Kidney (tissue), 14 donors: Measurements from ENCODE around the gene HES1. TPM values are rescaled to one million over a fixed set of nuclear protein-coding genes. Genes with fewer than 3 reads are reported as not detected.

Source experiments
- DNase-seq, 5 donors: peaks; one replicate each; pipeline ENCODE4 v3.0.0-alpha.2; 2013 to 2020
- FAIRE-seq: peaks from 2 replicates; lab custom pipeline; 2012; peaks lifted over from hg19 to GRCh38; lab: Jason Lieb, UNC
- H3K27ac ChIP-seq, 2 donors: one replicate each; pipeline ENCODE4 v1.7.0; 2013; ENCODE audit warnings: low read depth in 2 of 2, low read length in 2 of 2, inconsistent platforms in 1 of 2
- H3K27me3 ChIP-seq: one replicate; pipeline ENCODE4 v1.7.1; 2013; ENCODE audit warnings: low read length, inconsistent platforms; ENCODE audit not compliant: control insufficient read depth, insufficient read depth
- H3K36me3 ChIP-seq, 3 donors: one replicate each; pipeline versions ENCODE4 v1.7.0 to v1.7.1; 2013; ENCODE audit warnings: low read length in 3 of 3, control low read depth in 1 of 3, inconsistent platforms in 1 of 3; ENCODE audit not compliant: insufficient read depth in 3 of 3, control insufficient read depth in 2 of 3
- H3K4me1 ChIP-seq, 3 donors: one replicate each; pipeline versions ENCODE4 v1.7.0 to v1.7.1; 2013; ENCODE audit warnings: low read length in 3 of 3, inconsistent platforms in 1 of 3, low read depth in 1 of 3; ENCODE audit not compliant: control insufficient read depth in 2 of 3, insufficient read depth in 2 of 3
- H3K4me3 ChIP-seq, 3 donors: one replicate each; pipeline versions ENCODE4 v1.7.0 to v1.8.1; 2013; ENCODE audit warnings: low read length in 3 of 3, control low read depth in 1 of 3, inconsistent platforms in 1 of 3
- H3K9ac ChIP-seq, 3 donors: one replicate each; pipeline versions ENCODE4 v1.7.0 to v1.7.1; 2013; ENCODE audit warnings: low read length in 3 of 3, control low read depth in 1 of 3, inconsistent platforms in 1 of 3
- H3K9me3 ChIP-seq, 3 donors: one replicate each; pipeline versions ENCODE4 v1.7.0 to v1.7.1; 2013; ENCODE audit warnings: low read length in 3 of 3, control low read depth in 1 of 3, inconsistent platforms in 1 of 3; ENCODE audit not compliant: control insufficient read depth in 2 of 3, insufficient read depth in 1 of 3
- CTCF ChIP-seq: IDR thresholded peaks from 3 replicates; pipeline ENCODE4 v1.5.1; 2012; ENCODE audit warnings: mild to moderate bottlenecking, moderate library complexity, borderline replicate concordance; ENCODE audit not compliant: insufficient read depth; ENCODE audit errors: extremely low read depth
- intact Hi-C: fragments of 100-400 bp; cut with DNase I; formaldehyde crosslinking; loops from one replicate; pipeline ENCODE4 v1.11.1; 2022
- polyA plus RNA-seq: library from polyadenylated mRNA; stranded (reverse); fragments of 350-450 nt; fragmentation: Illumina TruSeq; extraction: RNeasy Lipid Tissue Mini Kit (QIAGEN cat#74804); gene quantifications from one replicate; pipeline ENCODE4 v1.2.3, GENCODE V29; 2014; ENCODE audit warnings: low read depth, low replicate concordance; ENCODE audit not compliant: insufficient read depth
- total RNA-seq: library from RNA; stranded (reverse); fragmentation: NEBNext Ultra II Directional; extraction: Animal tissue kit (Norgen Biotek cat#: 25700); gene quantifications from one replicate; pipeline ENCODE4 v1.2.1, GENCODE V29; 2021
- donor health status: control.
- donor health status: control.
- donor health status: control.
- donor health status: control.
- donor health status: control.
- donor health status: DM: yes; HTN: yes; CAD: no.
- donor health status: Normal renal cell carcinoma (clear cell type).

Gene HES1
- total and polyA plus RNA-seq, 2 donors from 2014 or later, result 44.3 to 77.4 TPM

- Histone ChIP-seq H3K27me3 (no peaks in the 10 kb centered on the region), H3K9ac (no peak overlapping the region), H3K9me3 (no peaks in the 10 kb centered on the region), H3K4me1 (peaks cover 2 to 14% (median 3%) of the 10 kb centered on the region in 3 donors), H3K36me3 (no peaks in the 10 kb centered on the region), H3K4me3 (no peak overlapping the region), H3K27ac (no peak overlapping the region)
- TF ChIP-seq CTCF, result no peak
- DNase-seq (no peak), FAIRE-seq (no peak)
- intact Hi-C loops, result no loop called here
Measured at GRCh38 chr3:194111336-194111735, 24.6 kb upstream of the HES1 start.

GRCh38 chr3:194112120-194113106 is 23.5 kb upstream of the HES1 start:
- H3K27me3 ChIP-seq, result no peaks in the 10 kb centered on the region
- H3K4me3 ChIP-seq, result peak overlapping the region in 1 of 3 donors; percentile 20
- TF ChIP-seq CTCF, result no peak
- intact Hi-C loops, result no loop called here
- FAIRE-seq (peak; percentile 94), DNase-seq (peak in 4 of 5 donors; percentile 93 to 98 (median 96))
- H3K9ac ChIP-seq, result no peak overlapping the region
- peak overlapping the region; percentile 63 to 71 for H3K27ac ChIP-seq
- H3K9me3 ChIP-seq, result no peaks in the 10 kb centered on the region
- H3K4me1 ChIP-seq, result peaks cover 3 to 17% (median 3%) of the 10 kb centered on the region in 3 donors
- H3K36me3 ChIP-seq, result no peaks in the 10 kb centered on the region

GRCh38 chr3:194114123-194114522 is 21.8 kb upstream of the HES1 start:
- Histone ChIP-seq H3K4me3 (no peak overlapping the region), H3K27me3 (no peaks in the 10 kb centered on the region), H3K27ac (no peak overlapping the region), H3K9ac (no peak overlapping the region), H3K36me3 (no peaks in the 10 kb centered on the region), H3K4me1 (peaks cover 3 to 19% (median 8%) of the 10 kb centered on the region in 3 donors), H3K9me3 (no peaks in the 10 kb centered on the region)
- TF ChIP-seq CTCF, result no peak
- intact Hi-C loops, result no loop called here
- no peak for DNase-seq
- FAIRE-seq, result no peak
